CD4-positive, CD25-positive, alpha-beta regulatory T cell (primary cell): ENCODE data around the gene RABGAP1L. TPM values are rescaled to one million over a fixed set of nuclear protein-coding genes. Genes with fewer than 3 reads are reported as not detected.

Experiments used
- polyA plus RNA-seq, 4 donors: library from polyadenylated mRNA; unstranded; fragments of 300-500 nt; fragmentation: Illumina TruSeq; gene quantifications; one replicate each; pipeline ENCODE4 v1.2.3, GENCODE V29; 2021
- total RNA-seq: library from RNA; stranded (reverse); gene quantifications from one replicate; pipeline ENCODE4 v1.2.3, GENCODE V29; 2022

RABGAP1L gene
- total and polyA plus RNA-seq, 5 donors from 2014 or later, result 69.7 to 118 (median 84.9) TPM

Other genes starting within 250 kb of the RABGAP1L start
- not detected for gene SERPINC1, start 242.2 kb upstream of the RABGAP1L start, total RNA-seq
- not detected for gene SERPINC1, start 242.2 kb upstream of the RABGAP1L start, polyA plus RNA-seq
- 54.7 TPM for gene RC3H1, start 137.2 kb upstream of the RABGAP1L start, total RNA-seq
- gene RC3H1, start 137.2 kb upstream of the RABGAP1L start, polyA plus RNA-seq, result 1 to 10 TPM; 2.8 to 6.1 (median 5.0) TPM